NCI-H2107 (cell line): Measurements from ENCODE around the gene RNH1.

Experiments
- DNase-seq: peaks from one replicate; lab custom pipeline; 2025; lab: John Stamatoyannopoulos, UW

The RNH1 gene

GRCh38 chr11:506995-507726, at the start of gene RNH1:
Gene RNH1, minus strand, starts transcription at chr11:507242. Its CDS starts 5,080 bp downstream, at chr11:502162.
- DNase-seq = peak; percentile 79

GRCh38 chr11:555780-556661, 49.0 kb upstream of the RNH1 start:
- no peak for DNase-seq

GRCh38 chr11:555227-555779, 48.3 kb upstream of the RNH1 start:
- DNase-seq = no peak

- peak; percentile 84 for DNase-seq
Measured at GRCh38 chr11:554428-555226, 47.6 kb upstream of the RNH1 start.

- no peak for DNase-seq
Measured at GRCh38 chr11:553988-554340, 46.9 kb upstream of the RNH1 start.

DNA sequence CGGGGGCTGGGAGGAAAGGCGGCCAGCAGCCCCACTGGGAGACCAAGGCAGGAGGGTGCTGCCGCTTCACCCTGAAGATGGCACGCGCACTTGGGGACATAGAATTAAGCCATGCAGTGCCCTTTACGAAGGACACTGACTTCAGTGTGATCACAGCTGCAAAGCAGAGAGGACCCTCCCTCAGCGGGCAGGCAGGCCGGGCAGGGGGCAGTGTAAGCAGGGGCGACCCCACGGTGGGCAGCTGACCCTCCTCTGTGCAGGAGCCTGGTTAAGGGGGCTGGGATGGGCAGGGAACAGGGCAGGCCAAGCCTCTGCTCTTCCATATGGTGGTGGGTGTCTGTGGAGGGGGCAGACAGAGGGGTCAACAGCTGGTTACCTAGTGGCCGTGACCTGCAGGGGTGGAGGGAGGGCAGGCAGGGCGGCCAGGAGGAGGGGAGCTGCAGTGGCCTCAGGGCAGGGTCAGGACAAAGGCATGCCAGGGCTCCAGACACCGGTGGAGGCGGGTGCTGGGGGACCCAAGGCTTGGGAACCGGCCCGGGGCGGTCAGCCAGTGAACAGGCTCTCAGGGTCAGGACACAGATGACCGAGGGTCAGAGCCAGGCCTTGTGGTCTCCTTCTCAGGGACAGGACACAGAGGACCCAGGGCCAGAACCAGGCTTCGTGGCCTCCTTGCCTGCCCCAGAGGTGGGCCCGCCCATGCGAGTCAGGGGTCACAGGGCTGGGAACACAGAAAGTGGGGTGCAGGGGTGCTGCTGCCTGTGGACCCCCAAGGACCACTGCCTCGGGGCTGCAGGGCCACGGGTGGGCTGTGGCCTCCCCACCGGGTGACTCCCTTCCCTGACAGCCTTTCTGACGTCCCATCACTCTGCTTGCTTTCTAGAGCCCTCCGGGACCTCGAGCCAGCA, 46.3 kb upstream of the RNH1 start:
- DNase-seq = no peak

GRCh38 chr11:551596-551995, 44.6 kb upstream of the RNH1 start:
- no peak for DNase-seq

DNA sequence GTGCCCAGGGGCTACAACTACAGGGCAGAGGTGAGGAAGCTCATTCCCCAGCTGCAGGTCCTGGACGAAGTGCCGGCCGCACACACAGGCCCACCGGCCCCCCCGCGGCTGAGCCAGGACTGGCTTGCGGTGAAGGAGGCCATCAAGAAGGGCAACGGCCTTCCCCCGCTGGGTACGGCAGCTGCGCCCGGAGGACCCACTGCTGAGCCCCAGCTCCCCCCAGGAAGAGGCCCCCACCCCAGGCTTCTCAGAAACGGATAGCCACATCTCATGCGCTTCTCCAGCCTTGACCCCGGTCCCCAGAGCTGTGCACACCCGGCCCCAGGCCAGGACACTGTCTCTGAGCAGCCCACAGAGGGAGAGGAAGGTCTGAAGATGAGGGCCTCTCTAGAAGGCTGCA, 44.1 kb upstream of the RNH1 start:
- no peak for DNase-seq

DNA sequence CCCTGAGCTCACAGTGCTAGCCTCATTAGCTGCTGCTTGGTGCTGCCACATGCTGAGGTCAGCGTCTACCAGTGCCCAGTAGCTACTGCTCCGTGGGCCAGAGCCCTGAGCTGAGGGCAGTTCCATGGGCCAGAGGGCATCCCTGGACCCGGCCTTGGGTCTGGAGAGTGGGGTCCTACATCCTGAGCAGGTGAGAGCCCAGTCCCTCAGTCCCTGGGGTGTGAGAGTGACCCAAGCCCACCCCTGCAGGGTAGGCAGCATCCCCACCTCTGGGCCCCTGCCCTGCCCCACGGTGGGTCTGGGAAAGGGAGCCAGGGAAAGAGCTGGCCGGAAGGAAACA, 43.7 kb upstream of the RNH1 start:
- DNase-seq = no peak

- no peak for DNase-seq
Measured at GRCh38 chr11:550021-550745, 43.1 kb upstream of the RNH1 start.

DNA sequence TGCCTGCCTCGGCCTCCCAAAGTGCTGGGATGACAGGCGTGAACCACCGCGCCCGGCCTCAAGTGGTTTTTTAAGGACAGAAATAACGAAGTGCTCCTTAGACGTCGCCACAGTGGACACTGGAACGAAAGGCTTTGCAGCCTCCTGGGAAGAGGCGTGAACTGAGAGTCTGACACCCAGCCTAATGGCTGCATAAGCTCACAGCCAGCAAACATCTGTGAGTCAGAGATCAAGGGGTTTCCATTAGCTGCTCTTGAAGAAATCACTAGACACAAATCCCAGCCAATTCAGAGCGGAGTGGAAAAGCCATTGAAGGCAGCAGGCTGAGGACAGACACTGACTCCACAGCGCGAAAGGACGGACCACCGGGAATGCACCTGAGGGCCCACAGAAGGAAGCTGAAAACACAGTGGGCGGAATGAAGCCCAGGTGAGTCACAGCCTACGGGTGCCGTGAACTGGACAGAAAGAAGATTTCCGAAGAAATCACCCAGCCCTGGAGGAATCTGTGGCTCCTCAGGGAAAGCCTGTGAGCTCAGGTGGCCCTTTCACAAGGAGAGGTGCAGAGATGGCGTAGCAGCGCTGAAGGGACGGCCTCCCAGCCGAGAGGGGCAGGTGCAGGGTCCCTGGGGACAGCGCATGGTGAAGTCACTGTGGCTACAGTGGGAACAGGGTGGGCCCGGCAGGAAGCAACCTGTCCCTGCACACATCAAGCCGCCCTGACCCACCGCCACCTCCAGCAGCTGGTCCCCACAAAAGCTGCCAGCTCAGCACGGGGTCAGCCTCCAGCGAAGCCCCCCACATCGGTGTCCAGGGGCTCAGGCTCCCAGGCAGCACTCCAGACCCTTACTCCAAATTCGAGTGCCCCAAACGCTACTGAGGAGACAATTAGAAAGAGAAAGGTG, 41.9 kb upstream of the RNH1 start:
- DNase-seq = peak; percentile 80

DNA sequence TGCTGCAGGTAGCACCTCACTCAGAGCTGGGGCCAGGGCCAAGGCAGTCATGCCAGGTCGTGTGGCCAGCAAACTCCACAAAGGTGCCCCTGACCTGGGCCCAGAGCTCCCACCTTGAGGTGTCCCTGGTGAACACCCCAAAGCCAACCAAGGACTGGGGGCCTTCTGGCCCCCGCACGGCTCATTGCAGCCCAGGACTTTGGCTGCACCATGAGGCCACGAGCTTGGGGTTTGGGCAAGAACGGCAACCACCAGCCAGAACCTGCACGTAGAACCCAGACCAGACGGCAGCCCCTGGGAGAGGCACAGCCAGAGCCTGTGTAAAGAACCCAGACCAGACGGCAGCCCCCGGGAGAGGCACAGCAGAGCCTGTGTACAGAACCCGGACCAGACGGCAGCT, 38.1 kb upstream of the RNH1 start:
- DNase-seq = no peak

- no peak for DNase-seq
Measured at GRCh38 chr11:544817-545166, 37.8 kb upstream of the RNH1 start.

GRCh38 chr11:541433-541885, 34.4 kb upstream of the RNH1 start:
- no peak for DNase-seq

DNA sequence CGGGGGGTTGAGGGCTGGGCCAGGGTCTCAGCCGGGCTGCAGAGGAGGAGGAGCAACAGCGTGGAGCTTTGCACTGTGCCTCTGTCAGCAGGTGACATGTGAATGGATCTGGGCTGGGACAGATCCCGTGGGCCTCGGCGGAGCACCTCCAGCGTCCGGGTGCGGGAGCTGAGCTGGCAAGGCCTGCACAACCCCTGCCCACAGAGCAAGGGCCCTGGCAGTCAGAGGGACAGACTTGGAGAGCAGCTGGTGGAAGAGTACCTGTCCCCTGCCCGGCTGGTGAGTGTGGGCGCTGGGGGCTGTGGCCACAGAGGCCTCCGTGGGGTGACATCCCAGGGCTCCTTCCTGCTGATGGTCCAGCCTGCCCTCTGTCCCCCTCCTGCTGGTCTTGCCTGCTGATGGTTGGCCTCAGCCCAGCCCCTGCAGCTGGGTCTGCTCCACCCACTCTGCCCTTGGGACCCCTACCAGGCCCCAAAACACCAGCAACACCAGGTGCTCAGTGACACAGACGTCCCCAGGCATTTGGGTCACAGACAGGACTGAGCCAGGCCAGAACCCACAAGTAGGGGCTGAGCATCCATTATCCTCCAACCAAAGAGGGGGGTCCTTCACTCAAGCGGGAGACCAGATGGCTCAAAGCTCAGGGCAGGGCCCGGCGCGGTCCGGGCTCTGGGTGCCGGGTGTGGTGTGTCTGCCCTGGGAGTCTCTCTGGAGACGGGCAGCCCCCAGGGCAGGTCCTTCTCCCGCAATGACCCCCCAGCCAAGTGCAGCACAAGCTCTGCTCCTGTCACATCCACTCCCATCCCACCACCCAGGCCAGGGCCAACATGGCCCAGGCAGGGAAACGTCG, 33.8 kb upstream of the RNH1 start:
- no peak for DNase-seq

GRCh38 chr11:539971-540481, 33.0 kb upstream of the RNH1 start:
- DNase-seq = no peak

- DNase-seq = no peak
Measured at GRCh38 chr11:538431-539051, 31.5 kb upstream of the RNH1 start.
